Endodermal cell (in vitro differentiated cells): ENCODE results near the gene SND1. TPM values are rescaled to one million over a fixed set of nuclear protein-coding genes. Genes with fewer than 3 reads are reported as not detected.
A peak's percentile ranks its signal among the peaks of the same experiment; 100 is the strongest.

ENCODE experiments used
- DNase-seq: peaks from one replicate; pipeline ENCODE4 v3.0.0-alpha.2; 2017
- H3K27ac ChIP-seq: 2 replicates; pipeline ENCODE4 v1.5.1; 2013; ENCODE audit warnings: mild to moderate bottlenecking, low read depth, low read length, moderate library complexity
- H3K27me3 ChIP-seq: 2 replicates; pipeline ENCODE4 v1.6.1; 2013; ENCODE audit warnings: mild to moderate bottlenecking, low read length, moderate library complexity; ENCODE audit not compliant: insufficient read depth, control insufficient read depth, poor library complexity, severe bottlenecking
- H3K36me3 ChIP-seq: 2 replicates; pipeline ENCODE4 v1.7.0; 2013; ENCODE audit warnings: mild to moderate bottlenecking, low read length, moderate library complexity; ENCODE audit not compliant: control insufficient read depth, insufficient read depth
- H3K4me1 ChIP-seq: one replicate; pipeline ENCODE4 v1.7.0; 2013; ENCODE audit warnings: low read length; ENCODE audit not compliant: control insufficient read depth, insufficient read depth
- H3K4me3 ChIP-seq: 2 replicates; pipeline ENCODE4 v1.5.1; 2013; ENCODE audit warnings: mild to moderate bottlenecking, low read length, moderate library complexity
- H3K9ac ChIP-seq: 2 replicates; pipeline ENCODE4 v1.6.1; 2013; ENCODE audit warnings: mild to moderate bottlenecking, low read length, moderate library complexity; ENCODE audit not compliant: poor library complexity, severe bottlenecking; ENCODE audit errors: extremely low read depth
- H3K9me3 ChIP-seq: 2 replicates; pipeline ENCODE4 v1.6.1; 2013; ENCODE audit warnings: mild to moderate bottlenecking, low read length, moderate library complexity; ENCODE audit not compliant: control insufficient read depth
- H3K27ac Mint-ChIP-seq: 2 replicates; pipeline ENCODE4 v1.8.0; 2020; ENCODE audit warnings: mixed read lengths
- H3K27me3 Mint-ChIP-seq: 2 replicates; pipeline ENCODE4 v1.8.0; 2021; ENCODE audit warnings: mild to moderate bottlenecking, mixed read lengths; ENCODE audit not compliant: insufficient read depth
- H3K36me3 Mint-ChIP-seq: 2 replicates; pipeline ENCODE4 v1.8.0; 2020; ENCODE audit warnings: low read depth, mixed read lengths
- H3K4me1 Mint-ChIP-seq: 2 replicates; pipeline ENCODE4 v1.8.0; 2020; ENCODE audit warnings: mixed read lengths
- H3K4me3 Mint-ChIP-seq: 2 replicates; pipeline ENCODE4 v1.8.0; 2020; ENCODE audit warnings: mild to moderate bottlenecking, moderate library complexity, mixed read lengths
- H3K9me3 Mint-ChIP-seq: 2 replicates; pipeline ENCODE4 v1.8.0; 2020; ENCODE audit warnings: mild to moderate bottlenecking, mixed read lengths
- CTCF ChIP-seq: fragments of 200-600 bp; sonication (generic); conservative IDR thresholded peaks from 2 replicates; pipeline ENCODE4 v1.5.0; 2021; ENCODE audit warnings: antibody characterized with exemption, mild to moderate bottlenecking
- WGBS, 2 experiments: methylation state at CpG; one replicate each; pipeline versions ENCODE4 v1.1.5 to v1.1.7; 2013; ENCODE audit warnings: missing lambda C conversion rate in 2 of 2, mixed read lengths in 1 of 2; ENCODE audit not compliant: insufficient coverage in 1 of 2, insufficient read length in 1 of 2; 5-methylcytosine and 5-hydroxymethylcytosine counted together
- total RNA-seq, 2 donors: library from RNA; stranded (reverse); fragmentation: NEBNext Ultra II Directional in 1 of 2; extraction: Animal tissue kit (Norgen Biotek cat#: 25700) in 1 of 2; gene quantifications; 2 replicates in 1 of 2; 3 replicates in 1 of 2; pipeline ENCODE4 v1.2.1, GENCODE V29; 2021

Gene SND1
- total RNA-seq, 2 donors from 2014 or later, result 240 to 267 TPM

DNA sequence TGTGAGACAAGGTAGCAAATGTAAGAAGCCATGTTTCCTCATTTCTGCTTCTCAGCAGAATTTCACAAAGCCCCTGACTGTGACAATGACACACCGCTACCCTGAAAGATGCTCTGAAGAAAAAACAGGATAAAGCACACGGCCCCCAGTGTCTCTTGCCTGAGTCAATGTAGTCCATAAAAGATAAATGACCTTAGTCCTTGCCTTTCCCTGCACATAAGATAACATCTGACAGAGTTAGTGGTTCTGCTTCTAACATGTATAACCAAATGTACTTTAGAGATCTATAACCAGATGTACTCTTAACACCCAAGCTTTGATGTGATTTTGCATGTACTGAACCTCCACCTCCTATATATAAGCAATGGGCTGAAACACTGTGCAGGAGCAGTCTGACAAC is 3.0 kb upstream of the SND1 start:
- H3K4me1 Mint-ChIP-seq, result peaks cover 11% of the 10 kb centered on the region

GRCh38 chr7:127650847-127651555 is 993 bp upstream of the SND1 start:
- Mint-ChIP-seq H3K36me3 (no peaks in the 10 kb centered on the region), H3K27me3 (peaks cover 5% of the 10 kb centered on the region), H3K27ac (peak overlapping the region; percentile 100), H3K9me3 (no peaks in the 10 kb centered on the region), H3K4me3 (no peak overlapping the region), H3K4me1 (peaks cover 31% of the 10 kb centered on the region)
- no peak for TF ChIP-seq CTCF
- 46 to 60% methylated on average over 22 to 29 of the region's 29 CpGs for WGBS, 2 experiments
- H3K4me3 ChIP-seq, result peak overlapping the region; percentile 85
- H3K4me1 ChIP-seq, result peaks cover 3% of the 10 kb centered on the region
- peak overlapping the region; percentile 97 for H3K9ac ChIP-seq
- no peak for DNase-seq
- peak overlapping the region; percentile 87 for H3K27ac ChIP-seq
- peaks cover 7% of the 10 kb centered on the region for H3K36me3 ChIP-seq
- H3K9me3 ChIP-seq, result no peaks in the 10 kb centered on the region
- no peaks in the 10 kb centered on the region for H3K27me3 ChIP-seq

More for the DNA sequence above, 3.0 kb upstream of the SND1 start:
- no peaks in the 10 kb centered on the region for H3K9me3 ChIP-seq
- Mint-ChIP-seq H3K9me3 (no peaks in the 10 kb centered on the region), H3K4me3 (no peak overlapping the region), H3K36me3 (no peaks in the 10 kb centered on the region), H3K27me3 (peaks cover 5% of the 10 kb centered on the region), H3K27ac (no peak overlapping the region)
- WGBS, 2 experiments, result 86 to 95% methylated on average over 2 of the region's 2 CpGs
- no peak for TF ChIP-seq CTCF
- no peaks in the 10 kb centered on the region for H3K4me1 ChIP-seq
- no peak overlapping the region for H3K27ac ChIP-seq
- no peak overlapping the region for H3K4me3 ChIP-seq
- DNase-seq, result no peak
- no peaks in the 10 kb centered on the region for H3K27me3 ChIP-seq
- peaks cover 4% of the 10 kb centered on the region for H3K36me3 ChIP-seq
- H3K9ac ChIP-seq, result no peak overlapping the region

GRCh38 chr7:127652333-127653248 is 597 bp downstream of the SND1 start:
- no peaks in the 10 kb centered on the region for H3K27me3 ChIP-seq
- Mint-ChIP-seq H3K4me1 (peaks cover 28% of the 10 kb centered on the region), H3K9me3 (no peaks in the 10 kb centered on the region), H3K4me3 (no peak overlapping the region), H3K27me3 (peaks cover under 1% of the 10 kb centered on the region), H3K36me3 (peaks cover 6% of the 10 kb centered on the region), H3K27ac (peak overlapping the region; percentile 98)
- peak overlapping the region; percentile 71 for H3K27ac ChIP-seq
- whole genome bisulfite sequencing, 2 experiments, result 1 to 3% methylated on average over 16 to 38 of the region's 38 CpGs
- peak overlapping the region; percentile 95 for H3K4me3 ChIP-seq
- H3K4me1 ChIP-seq, result peaks cover 3% of the 10 kb centered on the region
- no peak for TF ChIP-seq CTCF
- peak overlapping the region; percentile 90 for H3K9ac ChIP-seq
- DNase-seq, result no peak
- H3K9me3 ChIP-seq, result no peaks in the 10 kb centered on the region
- H3K36me3 ChIP-seq, result peaks cover 20% of the 10 kb centered on the region
